GM19372 (cell line): ENCODE data around the gene THTPA.

Experiments used
- ATAC-seq: cut with Tn5 transposase; IDR thresholded peaks from one replicate; pipeline ENCODE4 v1.9.1; 2021; ENCODE audit warnings: mild to moderate bottlenecking, low read depth, moderate library complexity; ENCODE audit not compliant: unreplicated experiment

Gene THTPA

DNA sequence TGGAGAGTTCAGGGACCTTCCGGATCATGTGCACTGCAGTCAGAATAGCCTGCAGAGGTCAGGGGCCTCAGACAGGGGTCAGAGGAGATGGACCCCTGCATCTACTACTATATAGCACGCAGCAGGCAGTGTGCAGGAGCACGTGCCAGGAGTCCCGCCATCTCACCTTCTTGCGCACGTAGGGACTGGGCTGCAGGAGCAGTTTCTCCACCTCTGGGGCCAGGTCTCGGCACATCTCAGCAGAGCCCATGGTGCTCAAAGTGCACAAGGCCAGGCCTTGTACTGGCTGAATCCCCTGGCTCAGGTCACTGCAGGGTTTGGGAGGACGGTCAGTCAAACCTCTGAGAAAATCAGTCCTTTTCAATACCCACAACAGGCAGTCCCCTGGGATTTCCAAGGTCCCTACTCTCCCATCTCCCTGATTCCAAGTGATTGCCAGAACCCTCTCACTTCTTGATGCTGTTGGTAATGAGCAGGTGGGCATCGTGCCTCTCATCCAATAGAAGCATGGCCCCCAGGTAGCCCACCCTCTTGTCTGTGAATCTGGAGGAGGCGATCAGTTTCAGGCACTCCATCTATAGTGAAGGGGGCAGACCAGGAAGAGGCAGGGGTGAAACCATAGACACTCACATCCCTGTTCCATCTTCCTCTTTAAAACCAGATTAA lies 10.2 kb downstream of the THTPA start:
- ATAC-seq, result no peak

DNA sequence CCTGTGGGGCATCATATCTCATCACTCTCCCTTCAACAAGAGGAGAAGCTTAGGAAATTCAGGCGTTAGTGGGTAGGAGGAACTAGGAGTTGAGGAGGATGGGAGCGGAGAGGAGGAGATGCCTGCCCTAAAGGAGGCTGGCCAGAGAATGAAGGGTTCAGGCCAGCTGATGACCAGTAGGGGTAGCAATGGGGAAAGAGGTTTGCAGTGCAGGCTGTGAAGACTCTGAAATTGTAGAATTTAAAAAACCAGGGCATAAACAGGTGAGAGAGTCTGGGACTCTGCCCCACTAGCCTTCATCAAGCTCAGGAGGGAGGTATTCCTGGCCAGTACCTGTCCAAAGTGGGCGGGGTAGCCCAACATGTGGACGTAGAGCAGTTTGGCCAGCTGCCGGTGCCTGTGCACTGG lies 10.7 kb downstream of the THTPA start:
- peak; percentile 9 for ATAC-seq

- peak; percentile 74 for ATAC-seq
Observed at GRCh38 chr14:23567186-23568020, 11.3 kb downstream of the THTPA start, which contains the start of gene AP1G2. AP1G2 (minus strand) TSS chr14:23567791; CDS start chr14:23567314, 477 bp downstream.

- ATAC-seq, result no peak
Observed at GRCh38 chr14:23568021-23568599, 12.0 kb downstream of the THTPA start.

- ATAC-seq, result no peak
Observed at GRCh38 chr14:23568600-23569331, 12.7 kb downstream of the THTPA start.

- no peak for ATAC-seq
Observed at GRCh38 chr14:23569443-23570151, 13.5 kb downstream of the THTPA start.

DNA sequence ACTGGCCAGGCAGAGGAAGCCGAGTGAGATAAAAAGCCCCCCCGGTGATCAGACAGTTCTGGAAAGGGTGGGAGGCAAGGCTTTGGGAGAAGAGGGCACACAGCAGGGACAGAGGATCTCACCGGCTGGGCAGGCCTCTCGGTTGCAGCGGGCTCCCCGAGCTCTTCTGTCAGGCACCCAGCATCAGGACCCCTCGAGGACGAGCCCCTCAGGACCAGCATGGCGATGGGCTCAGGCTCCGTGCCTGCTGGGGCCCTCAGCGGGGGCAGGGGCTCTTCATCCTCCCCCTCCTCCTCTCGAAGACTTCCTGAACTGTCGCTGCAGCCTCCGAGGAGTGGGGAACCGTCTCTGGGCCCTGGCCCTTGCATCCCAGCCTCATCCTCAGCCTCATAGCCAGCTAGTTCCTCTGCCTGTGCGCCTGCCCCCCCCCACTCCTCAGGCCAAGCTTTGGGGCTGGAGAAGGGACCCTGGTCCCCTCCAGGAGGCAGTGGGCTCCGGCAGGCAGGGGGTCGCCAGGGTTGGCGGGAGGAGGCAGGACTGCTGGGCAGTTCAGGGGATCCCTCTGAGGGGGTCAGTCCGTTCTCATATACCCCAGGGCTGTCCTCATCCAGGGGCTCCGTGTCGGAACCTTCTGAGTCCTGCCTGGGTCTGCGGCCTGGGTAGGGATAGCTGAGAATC lies 14.9 kb downstream of the THTPA start:
- no peak for ATAC-seq

DNA sequence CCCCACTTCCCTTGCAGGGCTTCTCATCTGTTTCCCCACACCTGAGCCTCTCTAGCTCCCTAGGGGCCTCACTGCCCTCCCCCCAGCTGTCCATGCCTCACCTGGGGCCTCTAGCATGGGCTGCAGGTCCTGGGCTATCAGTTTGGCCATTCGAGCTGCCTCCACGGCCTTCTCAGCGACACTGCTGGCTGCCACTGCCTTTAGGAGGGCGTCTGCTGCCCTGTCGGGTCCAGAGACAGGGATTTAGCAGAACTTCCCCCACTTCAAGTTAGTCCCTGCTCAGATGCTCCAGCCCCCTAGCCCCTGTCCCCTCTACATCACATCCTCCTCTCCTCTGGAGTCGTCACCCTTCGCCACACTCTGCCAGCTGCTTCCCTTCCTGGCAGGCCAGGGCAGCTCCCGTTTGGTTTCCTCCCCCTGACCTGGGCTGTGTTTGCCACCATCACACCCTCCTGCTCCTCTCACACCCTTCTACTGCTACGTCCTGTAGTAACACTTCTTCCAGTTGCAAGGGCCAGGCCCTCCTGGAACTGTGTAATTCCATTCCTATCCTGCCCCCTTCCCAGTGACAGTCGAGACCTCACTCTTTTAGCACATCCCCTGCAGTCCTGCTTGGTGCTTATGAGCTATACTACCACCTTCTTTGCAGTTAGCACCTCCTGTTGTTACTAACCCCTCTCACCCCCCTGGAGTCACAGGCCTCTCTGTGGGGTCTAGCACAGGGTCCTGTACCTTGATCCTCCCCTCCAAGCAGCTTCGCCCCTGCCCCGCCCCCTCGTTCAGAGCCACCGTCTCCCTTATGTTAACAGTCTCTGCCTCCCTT lies 15.8 kb downstream of the THTPA start:
- ATAC-seq, result no peak

DNA sequence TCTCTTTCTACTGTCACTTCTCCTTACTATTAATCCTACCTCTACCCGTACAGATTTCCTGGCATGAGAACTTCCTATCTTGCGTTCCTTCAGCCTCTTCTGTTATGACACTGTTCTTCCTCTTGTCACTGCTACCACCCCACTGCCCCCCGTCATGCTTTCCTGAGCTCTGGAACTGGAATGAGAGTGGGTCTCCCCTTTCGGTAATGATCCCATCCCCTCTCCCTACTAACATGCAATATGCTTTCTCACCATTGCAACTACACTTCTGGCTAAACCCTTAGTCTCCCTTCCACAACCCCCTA lies 16.4 kb downstream of the THTPA start:
- no peak for ATAC-seq

DNA sequence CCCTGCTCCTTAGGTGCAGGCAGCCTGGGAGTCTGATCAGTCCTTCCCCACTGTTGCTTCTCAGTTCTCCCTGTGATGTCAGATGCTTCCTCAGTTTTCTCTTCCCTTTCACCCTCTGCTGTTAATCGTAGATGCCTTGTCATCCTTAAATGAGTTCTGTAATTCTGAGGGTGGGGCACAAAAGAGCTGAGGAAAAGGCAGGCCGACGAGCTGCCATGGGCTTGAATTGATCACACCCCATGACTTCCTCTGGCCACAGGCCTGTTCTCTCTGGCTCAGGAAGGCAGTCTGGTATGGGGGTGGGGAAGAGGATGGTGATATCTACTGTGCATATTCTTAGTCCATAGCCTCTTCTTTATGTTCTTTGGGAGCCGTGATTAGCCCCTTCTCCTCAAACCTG lies 16.8 kb downstream of the THTPA start:
- ATAC-seq, result no peak

DNA sequence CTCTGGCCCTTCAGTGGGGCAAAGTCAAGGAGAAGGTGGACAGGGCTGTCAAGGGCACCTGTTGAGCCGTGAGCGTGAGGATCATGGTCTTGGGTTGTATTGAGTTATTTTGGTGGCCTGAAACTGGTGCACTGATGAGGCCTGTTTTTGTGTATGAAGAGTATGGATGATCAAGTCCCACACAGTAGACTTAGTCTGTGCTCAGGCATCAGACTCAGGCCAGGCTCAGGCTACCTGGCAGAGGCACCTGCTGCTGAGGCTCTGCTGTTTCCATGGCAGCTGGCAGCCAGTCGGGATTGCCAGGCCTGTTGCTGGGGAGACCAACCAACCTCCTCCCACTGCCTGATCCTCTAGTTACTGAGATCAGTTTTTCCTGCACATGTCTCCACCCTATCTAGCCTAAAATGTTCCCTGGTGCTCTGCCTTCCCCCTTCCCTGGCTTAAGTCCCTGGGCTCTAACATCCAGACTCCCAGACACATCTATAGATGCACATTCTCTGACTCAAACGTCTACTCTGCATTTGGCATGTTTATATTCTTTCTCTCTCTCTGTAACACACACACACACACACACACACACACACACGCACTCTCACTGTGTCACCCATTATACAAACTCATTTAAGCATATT lies 17.4 kb downstream of the THTPA start:
- ATAC-seq, result no peak

- no peak for ATAC-seq
Observed at GRCh38 chr14:23577004-23577681, 21.1 kb downstream of the THTPA start.

- no peak for ATAC-seq
Observed at GRCh38 chr14:23577710-23578392, 21.8 kb downstream of the THTPA start.

GRCh38 chr14:23578560-23579310 lies 22.7 kb downstream of the THTPA start, which contains the start of gene JPH4:
JPH4 (minus strand) TSS chr14:23578790; CDS start chr14:23577453, 1,337 bp downstream.
- ATAC-seq, result no peak

DNA sequence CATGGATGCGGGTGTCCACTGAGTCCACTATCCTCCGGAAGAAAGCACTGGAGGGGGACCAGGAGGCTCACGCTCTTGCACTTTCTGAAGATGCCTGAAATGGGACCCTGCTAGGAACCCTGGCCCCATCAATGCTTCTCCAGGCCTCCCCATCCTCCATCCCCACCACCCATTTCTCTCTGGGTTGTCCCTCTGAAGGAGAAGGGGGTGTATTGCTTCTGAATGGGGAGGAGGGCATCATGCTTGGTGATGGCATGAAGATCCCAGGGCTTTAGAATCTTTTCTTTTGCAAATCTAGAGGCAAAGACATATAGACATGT lies 23.2 kb downstream of the THTPA start:
- no peak for ATAC-seq

- ATAC-seq, result no peak
Observed at GRCh38 chr14:23579739-23580138, 23.7 kb downstream of the THTPA start.
